GM23338 (cell line): Measurements from ENCODE around the gene SNCA. TPM values are rescaled to one million over a fixed set of nuclear protein-coding genes. Genes with fewer than 3 reads are reported as not detected.

Experiments used
- EZH2phosphoT487 ChIP-seq: fragments of 200-600 bp; sonication (generic); IDR thresholded peaks from one replicate; pipeline ENCODE4 v1.8.1; 2018; ENCODE audit warnings: antibody characterized with exemption; ENCODE audit not compliant: unreplicated experiment
- JUNB ChIP-seq: IDR thresholded peaks from one replicate; pipeline ENCODE4 v1.6.1; 2016; ENCODE audit warnings: antibody characterized with exemption; ENCODE audit not compliant: unreplicated experiment
- polyA plus RNA-seq: library from polyadenylated mRNA; unstranded; fragments of >200 nt; fragmentation: Nextera tagmentation; extraction: Ambion mirVana; gene quantifications from 2 replicates; pipeline ENCODE4 v1.2.1, GENCODE V29; 2016
- total RNA-seq: library from RNA; depleted of rRNA; stranded (reverse); fragments of >200 nt; shearing (Covaris generic); gene quantifications from 2 replicates; pipeline ENCODE4 v1.2.3, GENCODE V29; 2014
- TF ChIP-seq, protein P1 (sequence below): fragments of 250-450 bp; sonication (Bioruptor Pico); IDR thresholded peaks from 2 replicates; pipeline ENCODE4 v1.5.0; 2020; ENCODE audit warnings: mild to moderate bottlenecking, moderate library complexity
- TF ChIP-seq, protein P2 (sequence below): IDR thresholded peaks from one replicate; pipeline ENCODE4 v1.6.1; 2018; ENCODE audit warnings: antibody characterized with exemption; ENCODE audit not compliant: unreplicated experiment
- TF ChIP-seq, protein P3 (sequence below): IDR thresholded peaks from 2 replicates; pipeline ENCODE4 v1.6.1; 2016; ENCODE audit warnings: antibody characterized with exemption

The SNCA gene
- total and polyA plus RNA-seq, 2 experiments from 2014 or later: 15.6 to 31.1 TPM

DNA sequence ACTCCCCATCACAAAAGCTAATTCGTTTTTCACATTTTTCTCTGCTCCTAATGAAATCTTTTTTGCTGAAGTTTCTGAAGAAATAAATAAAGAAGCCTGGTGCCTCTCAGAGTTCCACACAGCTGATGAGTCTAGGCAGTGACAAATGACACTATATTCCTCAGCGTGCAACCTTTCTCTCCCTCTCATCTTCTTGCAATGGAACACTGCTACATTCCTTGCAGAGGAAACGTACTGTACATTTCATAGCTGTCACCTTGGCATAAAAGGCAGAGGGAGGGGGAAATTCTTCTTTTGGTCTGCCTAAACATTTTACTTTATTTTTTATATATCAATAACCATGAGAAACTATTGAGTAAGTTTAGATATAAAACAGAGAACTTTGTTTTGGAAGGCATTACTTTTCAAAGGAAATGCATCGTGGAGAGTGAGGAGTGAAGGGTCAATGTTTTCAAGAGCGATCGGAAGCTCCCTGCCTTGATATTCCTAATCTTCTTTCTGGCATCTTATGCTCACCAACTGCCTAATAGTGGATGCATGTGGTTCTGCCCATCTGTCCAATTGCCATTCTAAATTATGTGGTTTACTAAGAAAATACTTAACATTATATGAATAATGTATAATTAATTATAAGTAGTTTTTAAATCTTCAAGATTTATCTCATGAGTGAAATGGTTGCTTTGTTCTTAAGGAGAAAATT, 29.4 kb downstream of the SNCA start (continued):
- TF ChIP-seq, protein P1, sequence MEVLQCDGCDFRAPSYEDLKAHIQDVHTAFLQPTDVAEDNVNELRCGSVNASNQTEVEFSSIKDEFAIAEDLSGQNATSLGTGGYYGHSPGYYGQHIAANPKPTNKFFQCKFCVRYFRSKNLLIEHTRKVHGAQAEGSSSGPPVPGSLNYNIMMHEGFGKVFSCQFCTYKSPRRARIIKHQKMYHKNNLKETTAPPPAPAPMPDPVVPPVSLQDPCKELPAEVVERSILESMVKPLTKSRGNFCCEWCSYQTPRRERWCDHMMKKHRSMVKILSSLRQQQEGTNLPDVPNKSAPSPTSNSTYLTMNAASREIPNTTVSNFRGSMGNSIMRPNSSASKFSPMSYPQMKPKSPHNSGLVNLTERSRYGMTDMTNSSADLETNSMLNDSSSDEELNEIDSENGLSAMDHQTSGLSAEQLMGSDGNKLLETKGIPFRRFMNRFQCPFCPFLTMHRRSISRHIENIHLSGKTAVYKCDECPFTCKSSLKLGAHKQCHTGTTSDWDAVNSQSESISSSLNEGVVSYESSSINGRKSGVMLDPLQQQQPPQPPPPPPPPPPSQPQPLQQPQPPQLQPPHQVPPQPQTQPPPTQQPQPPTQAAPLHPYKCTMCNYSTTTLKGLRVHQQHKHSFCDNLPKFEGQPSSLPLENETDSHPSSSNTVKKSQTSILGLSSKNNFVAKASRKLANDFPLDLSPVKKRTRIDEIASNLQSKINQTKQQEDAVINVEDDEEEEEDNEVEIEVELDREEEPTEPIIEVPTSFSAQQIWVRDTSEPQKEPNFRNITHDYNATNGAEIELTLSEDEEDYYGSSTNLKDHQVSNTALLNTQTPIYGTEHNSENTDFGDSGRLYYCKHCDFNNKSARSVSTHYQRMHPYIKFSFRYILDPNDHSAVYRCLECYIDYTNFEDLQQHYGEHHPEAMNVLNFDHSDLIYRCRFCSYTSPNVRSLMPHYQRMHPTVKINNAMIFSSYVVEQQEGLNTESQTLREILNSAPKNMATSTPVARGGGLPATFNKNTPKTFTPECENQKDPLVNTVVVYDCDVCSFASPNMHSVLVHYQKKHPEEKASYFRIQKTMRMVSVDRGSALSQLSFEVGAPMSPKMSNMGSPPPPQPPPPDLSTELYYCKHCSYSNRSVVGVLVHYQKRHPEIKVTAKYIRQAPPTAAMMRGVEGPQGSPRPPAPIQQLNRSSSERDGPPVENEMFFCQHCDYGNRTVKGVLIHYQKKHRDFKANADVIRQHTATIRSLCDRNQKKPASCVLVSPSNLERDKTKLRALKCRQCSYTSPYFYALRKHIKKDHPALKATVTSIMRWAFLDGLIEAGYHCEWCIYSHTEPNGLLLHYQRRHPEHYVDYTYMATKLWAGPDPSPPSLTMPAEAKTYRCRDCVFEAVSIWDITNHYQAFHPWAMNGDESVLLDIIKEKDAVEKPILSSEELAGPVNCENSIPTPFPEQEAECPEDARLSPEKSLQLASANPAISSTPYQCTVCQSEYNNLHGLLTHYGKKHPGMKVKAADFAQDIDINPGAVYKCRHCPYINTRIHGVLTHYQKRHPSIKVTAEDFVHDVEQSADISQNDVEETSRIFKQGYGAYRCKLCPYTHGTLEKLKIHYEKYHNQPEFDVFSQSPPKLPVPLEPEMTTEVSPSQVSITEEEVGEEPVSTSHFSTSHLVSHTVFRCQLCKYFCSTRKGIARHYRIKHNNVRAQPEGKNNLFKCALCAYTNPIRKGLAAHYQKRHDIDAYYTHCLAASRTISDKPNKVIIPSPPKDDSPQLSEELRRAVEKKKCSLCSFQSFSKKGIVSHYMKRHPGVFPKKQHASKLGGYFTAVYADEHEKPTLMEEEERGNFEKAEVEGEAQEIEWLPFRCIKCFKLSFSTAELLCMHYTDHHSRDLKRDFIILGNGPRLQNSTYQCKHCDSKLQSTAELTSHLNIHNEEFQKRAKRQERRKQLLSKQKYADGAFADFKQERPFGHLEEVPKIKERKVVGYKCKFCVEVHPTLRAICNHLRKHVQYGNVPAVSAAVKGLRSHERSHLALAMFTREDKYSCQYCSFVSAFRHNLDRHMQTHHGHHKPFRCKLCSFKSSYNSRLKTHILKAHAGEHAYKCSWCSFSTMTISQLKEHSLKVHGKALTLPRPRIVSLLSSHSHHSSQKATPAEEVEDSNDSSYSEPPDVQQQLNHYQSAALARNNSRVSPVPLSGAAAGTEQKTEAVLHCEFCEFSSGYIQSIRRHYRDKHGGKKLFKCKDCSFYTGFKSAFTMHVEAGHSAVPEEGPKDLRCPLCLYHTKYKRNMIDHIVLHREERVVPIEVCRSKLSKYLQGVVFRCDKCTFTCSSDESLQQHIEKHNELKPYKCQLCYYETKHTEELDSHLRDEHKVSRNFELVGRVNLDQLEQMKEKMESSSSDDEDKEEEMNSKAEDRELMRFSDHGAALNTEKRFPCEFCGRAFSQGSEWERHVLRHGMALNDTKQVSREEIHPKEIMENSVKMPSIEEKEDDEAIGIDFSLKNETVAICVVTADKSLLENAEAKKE (CRISPR knock-in tag): no peak
- TF ChIP-seq JUNB (no peak), EZH2phosphoT487 (no peak)
- TF ChIP-seq, protein P2, sequence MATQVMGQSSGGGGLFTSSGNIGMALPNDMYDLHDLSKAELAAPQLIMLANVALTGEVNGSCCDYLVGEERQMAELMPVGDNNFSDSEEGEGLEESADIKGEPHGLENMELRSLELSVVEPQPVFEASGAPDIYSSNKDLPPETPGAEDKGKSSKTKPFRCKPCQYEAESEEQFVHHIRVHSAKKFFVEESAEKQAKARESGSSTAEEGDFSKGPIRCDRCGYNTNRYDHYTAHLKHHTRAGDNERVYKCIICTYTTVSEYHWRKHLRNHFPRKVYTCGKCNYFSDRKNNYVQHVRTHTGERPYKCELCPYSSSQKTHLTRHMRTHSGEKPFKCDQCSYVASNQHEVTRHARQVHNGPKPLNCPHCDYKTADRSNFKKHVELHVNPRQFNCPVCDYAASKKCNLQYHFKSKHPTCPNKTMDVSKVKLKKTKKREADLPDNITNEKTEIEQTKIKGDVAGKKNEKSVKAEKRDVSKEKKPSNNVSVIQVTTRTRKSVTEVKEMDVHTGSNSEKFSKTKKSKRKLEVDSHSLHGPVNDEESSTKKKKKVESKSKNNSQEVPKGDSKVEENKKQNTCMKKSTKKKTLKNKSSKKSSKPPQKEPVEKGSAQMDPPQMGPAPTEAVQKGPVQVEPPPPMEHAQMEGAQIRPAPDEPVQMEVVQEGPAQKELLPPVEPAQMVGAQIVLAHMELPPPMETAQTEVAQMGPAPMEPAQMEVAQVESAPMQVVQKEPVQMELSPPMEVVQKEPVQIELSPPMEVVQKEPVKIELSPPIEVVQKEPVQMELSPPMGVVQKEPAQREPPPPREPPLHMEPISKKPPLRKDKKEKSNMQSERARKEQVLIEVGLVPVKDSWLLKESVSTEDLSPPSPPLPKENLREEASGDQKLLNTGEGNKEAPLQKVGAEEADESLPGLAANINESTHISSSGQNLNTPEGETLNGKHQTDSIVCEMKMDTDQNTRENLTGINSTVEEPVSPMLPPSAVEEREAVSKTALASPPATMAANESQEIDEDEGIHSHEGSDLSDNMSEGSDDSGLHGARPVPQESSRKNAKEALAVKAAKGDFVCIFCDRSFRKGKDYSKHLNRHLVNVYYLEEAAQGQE: no peak
- TF ChIP-seq, protein P3, sequence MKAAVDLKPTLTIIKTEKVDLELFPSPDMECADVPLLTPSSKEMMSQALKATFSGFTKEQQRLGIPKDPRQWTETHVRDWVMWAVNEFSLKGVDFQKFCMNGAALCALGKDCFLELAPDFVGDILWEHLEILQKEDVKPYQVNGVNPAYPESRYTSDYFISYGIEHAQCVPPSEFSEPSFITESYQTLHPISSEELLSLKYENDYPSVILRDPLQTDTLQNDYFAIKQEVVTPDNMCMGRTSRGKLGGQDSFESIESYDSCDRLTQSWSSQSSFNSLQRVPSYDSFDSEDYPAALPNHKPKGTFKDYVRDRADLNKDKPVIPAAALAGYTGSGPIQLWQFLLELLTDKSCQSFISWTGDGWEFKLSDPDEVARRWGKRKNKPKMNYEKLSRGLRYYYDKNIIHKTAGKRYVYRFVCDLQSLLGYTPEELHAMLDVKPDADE: no peak
